H1 (cell line): ENCODE data around the gene RORB. TPM values are rescaled to one million over a fixed set of nuclear protein-coding genes. Genes with fewer than 3 reads are reported as not detected.

Experiments
- CTCF ChIA-PET: fragments of 300-600 bp; sonication (Branson Sonifier 250); formaldehyde crosslinking; loops from one replicate; lab custom pipeline; 2021; ENCODE audit not compliant: partially characterized antibody; lab: Charles Lee
- POLR2A ChIA-PET: fragments of 300-600 bp; sonication (Branson Sonifier 250); formaldehyde crosslinking; loops from one replicate; lab custom pipeline; 2021; ENCODE audit warnings: inconsistent platforms; ENCODE audit not compliant: partially characterized antibody; lab: Charles Lee
- DNase-seq, 2 experiments: peaks; one replicate each; pipeline versions ENCODE4 v3.0.0 to v3.0.0-alpha.2; 2010 to 2022; ENCODE audit warnings: low spot score in 2 of 2, low read depth in 1 of 2, mixed read lengths in 1 of 2
- FAIRE-seq: peaks from 2 replicates; lab custom pipeline; 2011; peaks lifted over from hg19 to GRCh38; lab: Jason Lieb, UNC
- H2AFZ ChIP-seq: 2 replicates; pipeline ENCODE4 v1.8.1; 2012; ENCODE audit warnings: low read length, inconsistent platforms
- H2AK5ac ChIP-seq: 2 replicates; pipeline ENCODE4 v1.6.1; 2013; ENCODE audit warnings: low read depth, low read length
- H2BK120ac ChIP-seq: replicated peaks from 2 replicates; pipeline ENCODE3; 2013; ENCODE audit warnings: low read depth, low read length, inconsistent platforms
- H2BK12ac ChIP-seq: 2 replicates; pipeline ENCODE4 v1.6.1; 2013; ENCODE audit warnings: low read depth, low read length
- H2BK15ac ChIP-seq: 2 replicates; pipeline ENCODE4 v1.6.1; 2013; ENCODE audit warnings: low read length
- H2BK20ac ChIP-seq: 2 replicates; pipeline ENCODE4 v1.6.1; 2013; ENCODE audit warnings: low read length
- H2BK5ac ChIP-seq: 2 replicates; pipeline ENCODE4 v1.6.1; 2013; ENCODE audit warnings: low read depth, low read length
- H3K14ac ChIP-seq: 2 replicates; pipeline ENCODE4 v1.6.1; 2013; ENCODE audit warnings: inconsistent platforms; ENCODE audit not compliant: insufficient read length
- H3K18ac ChIP-seq: 2 replicates; pipeline ENCODE4 v1.6.1; 2013; ENCODE audit warnings: low read length; ENCODE audit errors: extremely low read depth
- H3K23ac ChIP-seq: 2 replicates; pipeline ENCODE4 v1.6.1; 2013; ENCODE audit warnings: inconsistent platforms; ENCODE audit not compliant: insufficient read length
- H3K23me2 ChIP-seq: 2 replicates; pipeline ENCODE4 v1.6.1; 2013; ENCODE audit warnings: low read depth, low read length
- H3K27ac ChIP-seq: 2 replicates; pipeline ENCODE4 v1.6.1; 2011; ENCODE audit warnings: low read depth, low read length, inconsistent platforms
- H3K27me3 ChIP-seq, 4 experiments: replicated peaks in 1 of 4; 1 replicate in 1 of 4; 2 replicates in 3 of 4; pipeline versions ENCODE4 v1.6.1 to v1.8.1; 2011 to 2013; ENCODE audit warnings: low read length in 3 of 4, mild to moderate bottlenecking in 3 of 4, inconsistent platforms in 2 of 4, mixed read lengths in 2 of 4, moderate library complexity in 1 of 4; ENCODE audit not compliant: control insufficient read depth in 3 of 4, insufficient read depth in 3 of 4; ENCODE audit errors: extremely low read depth in 1 of 4
- H3K36me3 ChIP-seq, 4 experiments: 2 replicates each; pipeline versions ENCODE4 v1.6.1 to v1.8.1; 2011 to 2013; ENCODE audit warnings: mild to moderate bottlenecking in 4 of 4, low read length in 3 of 4, moderate library complexity in 2 of 4, control low read depth in 1 of 4, inconsistent platforms in 1 of 4; ENCODE audit not compliant: insufficient read depth in 4 of 4, control insufficient read depth in 2 of 4
- H3K4ac ChIP-seq: replicated peaks from 2 replicates; pipeline ENCODE3; 2013; ENCODE audit warnings: low read length, low read depth, mixed read lengths, inconsistent platforms; ENCODE audit not compliant: insufficient read length
- H3K4me1 ChIP-seq, 4 experiments: replicated peaks in 1 of 4; 1 replicate in 1 of 4; 2 replicates in 3 of 4; pipeline versions ENCODE4 v1.6.1 to v1.8.1; 2011 to 2013; ENCODE audit warnings: low read length in 3 of 4, inconsistent platforms in 2 of 4, mixed read lengths in 1 of 4; ENCODE audit not compliant: insufficient read depth in 4 of 4, control insufficient read depth in 3 of 4
- H3K4me2 ChIP-seq, 2 experiments: 2 replicates each; pipeline versions ENCODE4 v1.6.1 to v1.8.1; 2011 to 2013; ENCODE audit warnings: low read depth in 2 of 2, low read length in 2 of 2, control low read depth in 1 of 2, inconsistent platforms in 1 of 2, mild to moderate bottlenecking in 1 of 2; ENCODE audit not compliant: insufficient read depth in 1 of 2
- H3K4me3 ChIP-seq, 4 experiments: fragments of 200-600, 300-600 bp in 1 of 4; sonication (generic), shearing (Covaris generic), sonication (Bioruptor Twin) in 1 of 4; 2 replicates each; pipeline versions ENCODE4 v1.5.1 to v1.8.1; 2011 to 2016; ENCODE audit warnings: low read length in 4 of 4, low read depth in 3 of 4, control low read depth in 2 of 4, inconsistent platforms in 2 of 4, mild to moderate bottlenecking in 2 of 4, mixed read lengths in 1 of 4, moderate library complexity in 1 of 4; ENCODE audit not compliant: insufficient read depth in 2 of 4; ENCODE audit errors: extremely low read depth in 1 of 4
- H3K56ac ChIP-seq: replicated peaks from 2 replicates; pipeline ENCODE3; 2013; ENCODE audit warnings: low read depth, mild to moderate bottlenecking, mixed read lengths, low read length, inconsistent platforms; ENCODE audit not compliant: insufficient read length
- H3K79me1 ChIP-seq: 2 replicates; pipeline ENCODE4 v1.6.1; 2013; ENCODE audit warnings: low read depth, low read length, control low read depth
- H3K79me2 ChIP-seq, 2 experiments: 2 replicates each; pipeline versions ENCODE4 v1.6.1 to v1.8.1; 2012 to 2013; ENCODE audit warnings: low read length in 2 of 2, mild to moderate bottlenecking in 2 of 2, inconsistent platforms in 1 of 2; ENCODE audit not compliant: insufficient read depth in 2 of 2, control insufficient read depth in 1 of 2
- H3K9ac ChIP-seq, 4 experiments: replicated peaks in 1 of 4; 1 replicate in 1 of 4; 2 replicates in 3 of 4; pipeline versions ENCODE4 v1.6.1 to v1.8.1; 2011 to 2013; ENCODE audit warnings: low read depth in 3 of 4, low read length in 3 of 4, control low read depth in 2 of 4, mild to moderate bottlenecking in 2 of 4, moderate library complexity in 2 of 4, inconsistent platforms in 1 of 4; ENCODE audit errors: extremely low read depth in 1 of 4
- H3K9me3 ChIP-seq, 2 experiments: 2 replicates each; pipeline versions ENCODE4 v1.6.1 to v1.8.1; 2012 to 2013; ENCODE audit warnings: mild to moderate bottlenecking in 2 of 2, moderate library complexity in 2 of 2, control low read depth in 1 of 2, inconsistent platforms in 1 of 2, low read depth in 1 of 2, low read length in 1 of 2, mixed read lengths in 1 of 2; ENCODE audit not compliant: insufficient read depth in 2 of 2
- H4K20me1 ChIP-seq, 2 experiments: replicated peaks in 1 of 2; 2 replicates each; pipeline versions ENCODE3 to v1.8.1; 2011 to 2013; ENCODE audit warnings: inconsistent platforms in 2 of 2, low read length in 2 of 2, mild to moderate bottlenecking in 1 of 2; ENCODE audit not compliant: insufficient read depth in 2 of 2, control insufficient read depth in 1 of 2
- H4K5ac ChIP-seq: 2 replicates; pipeline ENCODE4 v1.6.1; 2013; ENCODE audit warnings: low read length, low read depth, mixed read lengths, inconsistent platforms; ENCODE audit not compliant: insufficient read length
- H4K8ac ChIP-seq: 2 replicates; pipeline ENCODE4 v1.8.0; 2013; ENCODE audit warnings: mild to moderate bottlenecking, moderate library complexity, low read length, inconsistent platforms; ENCODE audit not compliant: insufficient read depth; ENCODE audit errors: extremely low read depth
- H4K91ac ChIP-seq: replicated peaks from 2 replicates; pipeline ENCODE3; 2013; ENCODE audit warnings: low read length, mixed read lengths, inconsistent platforms; ENCODE audit not compliant: insufficient read length
- CBX5 ChIP-seq: fragments of 300-800, 300-1000 bp; sonication (generic); IDR thresholded peaks from 2 replicates; pipeline ENCODE4 v1.7.1; 2016; ENCODE audit warnings: antibody characterized with exemption, low read length, low read depth
- CEBPB ChIP-seq: IDR thresholded peaks from 2 replicates; pipeline ENCODE4 v1.6.1; 2012; ENCODE audit warnings: low read depth, low read length
- RFX5 ChIP-seq: IDR thresholded peaks from 2 replicates; pipeline ENCODE4 v1.6.1; 2011; ENCODE audit warnings: low read depth, low read length, improper control_type of control experiment, borderline replicate concordance
- TAF7 ChIP-seq: optimal IDR thresholded peaks from 2 replicates; pipeline ENCODE3; 2011; ENCODE audit warnings: low read depth, mild to moderate bottlenecking, inconsistent platforms, low read length, moderate library complexity, borderline replicate concordance
- WGBS, 2 experiments: shearing (Covaris generic) in 1 of 2; methylation state at CpG; one replicate each; pipeline versions ENCODE4 v1.1.6 to v1.1.7; 2013 to 2015; ENCODE audit warnings: low lambda C conversion rate in 2 of 2, mixed read lengths in 2 of 2, inconsistent platforms in 1 of 2, low coverage in 1 of 2, missing lambda C conversion rate in 1 of 2; ENCODE audit not compliant: insufficient replicate concordance in 2 of 2, insufficient coverage in 1 of 2, insufficient read length in 1 of 2; ENCODE audit errors: extremely low coverage in 1 of 2, missing lambda C conversion rate in 1 of 2; 5-methylcytosine and 5-hydroxymethylcytosine counted together
- polyA plus RNA-seq, 7 experiments: library from polyadenylated mRNA; depleted of rRNA in 3 of 7; stranded (reverse) in 5 of 7; unstranded in 2 of 7; fragments of >200 nt in 5 of 7; fragments of 200-250 nt in 2 of 7; gene quantifications; 1 replicate in 5 of 7; 2 replicates in 1 of 7; 4 replicates in 1 of 7; pipeline versions ENCODE4 v1.2.1 to v1.2.3, GENCODE V29; 2011 to 2013; ENCODE audit warnings: missing spikeins in 2 of 7, mixed read lengths in 2 of 7
- total RNA-seq: library from RNA; stranded (reverse); fragmentation: NEBNext Ultra II Directional; extraction: Animal tissue kit (Norgen Biotek cat#: 25700); gene quantifications from 2 replicates; pipeline ENCODE4 v1.2.1, GENCODE V29; 2021

The RORB gene
- total and polyA plus RNA-seq, 2 of the 8 experiments (the other 6 are each of a cell fraction or from before 2014, with no cell fraction given): 2.3 to 7.1 TPM

GRCh38 chr9:74513221-74513620 lies 16.1 kb downstream of the RORB start:
- POLR2A ChIA-PET: no interaction called here
- Histone ChIP-seq H3K4ac (no peak overlapping the region), H3K4me2 (no peak overlapping the region), H3K36me3 (no peaks in the 10 kb centered on the region), H2BK20ac (no peak overlapping the region), H2BK5ac (no peak overlapping the region), H3K4me1 (no peaks in the 10 kb centered on the region), H3K23me2 (no peaks in the 10 kb centered on the region), H3K14ac (no peak overlapping the region), H4K20me1 (no peaks in the 10 kb centered on the region), H3K79me2 (no peaks in the 10 kb centered on the region), H3K18ac (no peak overlapping the region), H4K91ac (no peak overlapping the region), H2AK5ac (no peak overlapping the region), H3K9ac (no peak overlapping the region), H3K9me3 (no peaks in the 10 kb centered on the region), H4K5ac (no peak overlapping the region), H2AFZ (no peak overlapping the region), H4K8ac (no peak overlapping the region), H2BK15ac (no peak overlapping the region), H3K4me3 (no peak overlapping the region), H2BK120ac (no peak overlapping the region)
- no peak for DNase-seq
- WGBS, 2 experiments: 84% methylated on average over 4 of the region's 4 CpGs; no CpG with 5 or more reads in 1 of the 2 experiments
- TF ChIP-seq CEBPB: no peak
- no peak for TF ChIP-seq CBX5
- TF ChIP-seq RFX5: no peak
- no peak for TF ChIP-seq TAF7
- TF ChIP-seq, all 59 proteins: peak for 0
- no peak overlapping the region for H2BK12ac ChIP-seq
- no peaks in the 10 kb centered on the region for H3K27me3 ChIP-seq
- CTCF ChIA-PET: no interaction called here
- no peak for FAIRE-seq
- H3K23ac ChIP-seq: no peak overlapping the region
- no peak overlapping the region for H3K56ac ChIP-seq
- H3K79me1 ChIP-seq: no peaks in the 10 kb centered on the region
- no peak overlapping the region for H3K27ac ChIP-seq
